ENCODE measurements around the gene DPY19L3. TPM values are rescaled to one million over a fixed set of nuclear protein-coding genes. Genes with fewer than 3 reads are reported as not detected.

Gene DPY19L3
- total RNA-seq, 4 donors from 2014 or later: 29.7 to 49.2 (median 39.8) TPM

DNA sequence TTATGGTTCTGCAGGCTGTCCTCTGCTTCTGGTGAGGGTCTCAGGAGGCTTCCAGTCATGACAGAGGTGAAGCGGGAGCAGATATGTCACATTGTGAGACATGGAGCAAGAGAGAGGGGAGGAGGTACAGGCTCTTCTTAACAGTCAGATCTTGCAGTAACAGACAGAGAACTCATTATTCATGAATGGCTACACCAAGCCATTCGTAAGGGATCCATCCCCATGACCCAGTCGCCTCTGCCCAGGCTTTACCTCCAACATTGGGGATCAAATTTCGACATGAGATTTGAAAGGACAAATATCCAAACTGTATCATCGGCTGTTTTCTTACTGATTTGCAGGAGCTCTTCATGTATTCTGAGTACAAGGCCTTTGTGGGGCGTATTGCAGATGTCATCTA lies 38.5 kb upstream of the DPY19L3 start:
- no peaks in the 10 kb centered on the region for H3K27me3 ChIP-seq
- intact Hi-C loops (cut with DNase I): no loop called here

DNA sequence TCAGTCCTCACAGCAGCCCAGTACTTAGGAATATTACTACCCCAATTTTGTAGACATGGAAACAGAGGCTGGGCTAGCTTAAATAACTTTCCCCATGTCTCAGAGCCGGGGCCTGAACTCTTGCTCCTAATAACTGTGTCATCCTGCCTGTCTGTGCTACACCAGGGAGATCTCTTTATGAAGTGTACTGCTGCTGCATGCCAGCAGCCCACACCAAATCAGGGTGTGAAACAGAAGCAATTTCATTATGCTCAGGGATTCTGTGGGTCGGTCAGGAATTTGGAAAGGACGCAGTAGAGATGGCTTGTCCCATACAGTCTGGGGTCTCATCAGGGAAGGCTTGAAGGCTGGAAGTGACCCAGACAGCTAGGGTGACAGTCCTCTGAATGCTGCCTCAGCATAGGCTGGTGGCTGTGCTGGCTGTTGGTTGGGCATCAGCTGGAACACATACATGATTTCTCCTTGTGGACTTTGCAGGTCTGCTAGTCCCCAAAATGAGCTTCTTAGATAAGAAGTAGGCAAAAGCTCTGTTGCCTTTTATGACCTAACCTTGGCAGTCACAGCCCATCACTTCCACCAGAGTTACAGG lies 37.5 kb upstream of the DPY19L3 start:
- peak in 1 of 2 donors; percentile 13 for DNase-seq
- Histone ChIP-seq H3K4me1 (peaks cover 14 to 24% of the 10 kb centered on the region in 2 donors), H3K4me3 (replicated peaks in 1 of 3) (no peak overlapping the region), H3K27me3 (no peaks in the 10 kb centered on the region), H3K36me3 (peaks cover 0 to 5% of the 10 kb centered on the region in 2 donors), H3K9me3 (no peaks in the 10 kb centered on the region), H3K27ac (no peak overlapping the region)
- intact Hi-C loops (cut with DNase I): no loop called here
- WGBS, 2 donors: 96 to 100% methylated on average over 3 of the region's 3 CpGs
- TF ChIP-seq, protein P1, sequence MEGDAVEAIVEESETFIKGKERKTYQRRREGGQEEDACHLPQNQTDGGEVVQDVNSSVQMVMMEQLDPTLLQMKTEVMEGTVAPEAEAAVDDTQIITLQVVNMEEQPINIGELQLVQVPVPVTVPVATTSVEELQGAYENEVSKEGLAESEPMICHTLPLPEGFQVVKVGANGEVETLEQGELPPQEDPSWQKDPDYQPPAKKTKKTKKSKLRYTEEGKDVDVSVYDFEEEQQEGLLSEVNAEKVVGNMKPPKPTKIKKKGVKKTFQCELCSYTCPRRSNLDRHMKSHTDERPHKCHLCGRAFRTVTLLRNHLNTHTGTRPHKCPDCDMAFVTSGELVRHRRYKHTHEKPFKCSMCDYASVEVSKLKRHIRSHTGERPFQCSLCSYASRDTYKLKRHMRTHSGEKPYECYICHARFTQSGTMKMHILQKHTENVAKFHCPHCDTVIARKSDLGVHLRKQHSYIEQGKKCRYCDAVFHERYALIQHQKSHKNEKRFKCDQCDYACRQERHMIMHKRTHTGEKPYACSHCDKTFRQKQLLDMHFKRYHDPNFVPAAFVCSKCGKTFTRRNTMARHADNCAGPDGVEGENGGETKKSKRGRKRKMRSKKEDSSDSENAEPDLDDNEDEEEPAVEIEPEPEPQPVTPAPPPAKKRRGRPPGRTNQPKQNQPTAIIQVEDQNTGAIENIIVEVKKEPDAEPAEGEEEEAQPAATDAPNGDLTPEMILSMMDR (IDR thresholded peaks at IDR 0.05): no peak
- no peak for TF ChIP-seq POLR2A (IDR thresholded peaks at IDR 0.05)

More for the DNA sequence above, 38.5 kb upstream of the DPY19L3 start:
- peaks cover 24 to 33% of the 10 kb centered on the region in 2 donors for H3K4me1 ChIP-seq
- peaks cover 0 to under 1% of the 10 kb centered on the region in 2 donors for H3K36me3 ChIP-seq
- no peaks in the 10 kb centered on the region for H3K9me3 ChIP-seq
- no peak for TF ChIP-seq POLR2A (IDR thresholded peaks at IDR 0.05)
- TF ChIP-seq, protein P1 (IDR thresholded peaks at IDR 0.05): no peak
- no peak for DNase-seq
- 88 to 95% methylated on average over 6 of the region's 6 CpGs for WGBS, 2 donors
- no peak overlapping the region for H3K27ac ChIP-seq
- no peak overlapping the region for H3K4me3 ChIP-seq (replicated peaks in 1 of 3)

DNA sequence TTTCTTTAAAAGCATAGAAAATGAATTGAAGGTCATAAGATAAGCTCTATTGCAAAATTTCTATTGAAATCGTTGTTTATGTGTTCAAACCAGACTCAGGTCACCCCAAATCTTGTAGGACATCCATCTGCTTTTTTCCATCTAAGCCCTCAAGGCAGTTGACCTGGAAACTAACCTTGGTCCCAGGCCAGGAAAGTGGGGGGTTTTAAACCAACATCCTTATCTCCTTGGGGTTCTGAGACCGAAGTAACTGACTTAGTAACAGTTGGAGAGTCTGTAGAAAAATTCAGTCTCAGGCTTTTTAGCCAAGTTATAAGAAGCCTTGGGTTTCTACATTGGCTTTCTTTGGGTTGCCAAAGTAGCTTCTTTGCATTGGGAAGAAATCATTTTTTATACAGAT lies 36.8 kb upstream of the DPY19L3 start:
- no peak overlapping the region for H3K4me3 ChIP-seq (replicated peaks in 1 of 3)
- WGBS, 2 donors: 92 to 94% methylated on average over 2 of the region's 2 CpGs
- H3K27ac ChIP-seq: no peak overlapping the region
- peaks cover 0 to 7% of the 10 kb centered on the region in 2 donors for H3K36me3 ChIP-seq
- intact Hi-C loops (cut with DNase I): no loop called here
- peaks cover 15 to 26% of the 10 kb centered on the region in 2 donors for H3K4me1 ChIP-seq
- no peak for DNase-seq
- no peaks in the 10 kb centered on the region for H3K27me3 ChIP-seq
- TF ChIP-seq POLR2A (IDR thresholded peaks at IDR 0.05): no peak
- TF ChIP-seq, protein P1 (IDR thresholded peaks at IDR 0.05): no peak
- H3K9me3 ChIP-seq: no peaks in the 10 kb centered on the region

DNA sequence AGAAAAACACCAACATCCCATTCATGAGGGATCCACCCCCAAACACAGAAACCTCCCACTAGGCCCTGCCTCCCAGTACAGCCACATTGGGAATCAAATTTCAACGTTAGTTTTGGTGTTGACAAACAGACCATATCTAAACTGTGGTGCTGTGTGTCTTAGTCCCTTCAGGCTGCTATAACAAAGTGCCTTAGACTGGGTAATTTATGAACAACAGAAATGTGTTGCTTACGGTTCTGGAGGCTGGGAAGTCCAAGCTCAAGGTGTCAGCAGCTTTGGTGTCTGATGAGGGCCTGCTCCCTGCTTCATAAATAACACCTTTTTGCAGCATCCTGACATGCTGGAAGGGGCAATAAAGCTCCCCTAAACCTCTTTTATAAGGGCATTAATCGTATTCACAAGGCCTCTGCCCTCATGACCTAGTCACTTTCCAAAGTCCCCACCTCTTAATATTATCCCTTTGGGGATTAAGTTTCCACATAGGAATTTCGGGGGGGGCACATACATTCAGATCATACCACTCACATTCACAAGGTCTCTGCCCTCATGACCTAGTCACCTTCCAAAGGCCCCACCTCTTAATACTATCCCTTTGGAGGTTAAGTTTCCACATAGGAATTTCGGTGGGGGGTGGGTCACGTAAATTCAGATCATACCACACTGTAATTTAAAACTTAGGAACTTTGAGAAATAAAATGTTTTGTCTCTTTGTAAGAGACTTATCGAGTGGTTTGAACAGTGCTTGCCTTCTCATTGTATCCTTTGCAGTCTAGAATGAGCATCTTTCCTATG lies 32.6 kb upstream of the DPY19L3 start:
- Histone ChIP-seq H3K4me3 (replicated peaks in 1 of 3) (no peak overlapping the region), H3K9me3 (no peaks in the 10 kb centered on the region), H3K27me3 (no peaks in the 10 kb centered on the region), H3K36me3 (peaks cover 4 to 7% of the 10 kb centered on the region in 2 donors), H3K27ac (peak overlapping the region; percentile 43 to 68 (median 55)), H3K4me1 (peaks cover 14 to 22% of the 10 kb centered on the region in 2 donors)
- no peak for DNase-seq
- 98% methylated on average over 7 of the region's 7 CpGs for WGBS, 2 donors
- intact Hi-C loops (cut with DNase I): no loop called here
- no peak for TF ChIP-seq POLR2A (IDR thresholded peaks at IDR 0.05)
- TF ChIP-seq, protein P1 (IDR thresholded peaks at IDR 0.05): no peak

Measured in thyroid gland (tissue), 4 donors.